Erythroblast (primary cell): ENCODE data around the gene FAM174C.

Experiments
- GATA1 ChIP-seq: IDR thresholded peaks from 2 replicates; pipeline ENCODE4 v1.6.1; 2011; ENCODE audit warnings: low read depth, mild to moderate bottlenecking, control low read depth, low read length, moderate library complexity
- POLR2A ChIP-seq: IDR thresholded peaks from 2 replicates; pipeline ENCODE4 v1.6.1; 2011; ENCODE audit warnings: mild to moderate bottlenecking, low read length

DNA sequence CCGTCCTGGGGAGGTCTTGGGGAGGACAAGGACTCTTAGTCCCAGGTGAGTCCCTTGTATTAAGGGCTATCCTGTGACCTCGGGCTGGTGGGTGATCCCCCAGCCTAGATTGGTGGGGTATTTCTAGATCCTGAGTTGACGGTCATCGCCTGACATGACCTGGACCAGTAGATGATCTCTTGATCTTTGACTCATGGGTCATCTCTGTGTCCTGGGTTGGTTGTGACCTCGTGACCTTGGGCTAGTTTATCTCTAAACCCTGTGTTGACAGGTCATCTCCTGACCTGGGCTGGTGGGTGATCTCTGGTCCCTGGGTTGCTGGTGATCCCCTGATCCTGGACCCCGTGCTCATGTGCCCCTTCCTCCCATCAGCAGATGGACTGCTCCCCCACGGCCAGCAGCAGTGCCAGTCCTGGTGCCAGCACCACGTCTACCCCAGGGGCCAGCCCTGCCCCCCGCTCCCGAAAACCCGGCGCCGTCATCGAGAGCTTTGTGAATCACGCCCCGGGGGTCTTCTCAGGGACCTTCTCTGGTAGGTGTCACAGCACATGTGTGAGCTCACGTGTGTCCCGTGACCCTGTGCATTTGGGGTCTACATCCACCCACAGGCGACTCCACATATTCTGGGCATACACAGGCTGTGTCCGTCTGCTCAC, 20.7 kb upstream of the FAM174C start:
- no peak for TF ChIP-seq POLR2A
- no peak for TF ChIP-seq GATA1
